ENCODE results near the gene CD70. TPM values are rescaled to one million over a fixed set of nuclear protein-coding genes. Genes with fewer than 3 reads are reported as not detected.
"Not testable (repeated sequence)": the region's sequence is repeated elsewhere in the genome, so short reads cannot be mapped to it uniquely, and the experiment has no call there.

The CD70 gene
- total RNA-seq, 2 experiments from 2014 or later = 3.3 to 3.6 TPM

- CTCF ChIA-PET = interaction anchor here (0.6 kb wide), 1 partner anchor 959 kb away, joined by 4 read pairs; no protein-coding TSS in a partner anchor
- peaks cover 45% of the 10 kb centered on the region for H3K27me3 Mint-ChIP-seq
- intact Hi-C loops (cut with DNase I, micrococcal nuclease) = not testable (repeated sequence)
These were observed 8.2 kb downstream of the CD70 start for GRCh38 chr19:6582515-6583484.

GRCh38 chr19:6580313-6580712 is 10.6 kb downstream of the CD70 start:
- DNase-seq (no peak), ATAC-seq (no peak)
- intact Hi-C loops (cut with DNase I, micrococcal nuclease) = no loop called here
- H3K27me3 Mint-ChIP-seq = peaks cover 22% of the 10 kb centered on the region
- CTCF ChIA-PET = no interaction called here
- no peaks in the 10 kb centered on the region for H3K9me3 Mint-ChIP-seq (ENCODE audit: low read depth)
- no peaks in the 10 kb centered on the region for H3K4me1 Mint-ChIP-seq
- no peaks in the 10 kb centered on the region for H3K36me3 Mint-ChIP-seq (ENCODE audit: low read depth)
- POLR2A ChIA-PET = no interaction called here
- H3K4me3 Mint-ChIP-seq = no peak overlapping the region
- H3K27ac Mint-ChIP-seq = no peak overlapping the region

More at GRCh38 chr19:6582515-6583484, 8.2 kb downstream of the CD70 start:
- not testable (repeated sequence) for H3K27ac Mint-ChIP-seq; H3K4me1 Mint-ChIP-seq; H3K4me3 Mint-ChIP-seq; H3K9me3 Mint-ChIP-seq (ENCODE audit: low read depth); H3K36me3 Mint-ChIP-seq (ENCODE audit: low read depth); DNase-seq; ATAC-seq
- POLR2A ChIA-PET = interaction anchor here (0.6 kb wide), 1 partner anchor 29 kb away, joined by 5 read pairs; no protein-coding TSS in a partner anchor

GRCh38 chr19:6579450-6580178 is 11.3 kb downstream of the CD70 start:
- no peak for ATAC-seq
- Mint-ChIP-seq H3K27me3 (peaks cover 17% of the 10 kb centered on the region), H3K27ac (no peak overlapping the region), H3K4me3 (no peak overlapping the region), H3K4me1 (no peaks in the 10 kb centered on the region), H3K9me3 (ENCODE audit: low read depth) (no peaks in the 10 kb centered on the region), H3K36me3 (ENCODE audit: low read depth) (no peaks in the 10 kb centered on the region)
- CTCF ChIA-PET = no interaction called here
- intact Hi-C loops (cut with DNase I, micrococcal nuclease) = no loop called here
- no peak for DNase-seq
- POLR2A ChIA-PET = no interaction called here

- POLR2A ChIA-PET = no interaction called here
- intact Hi-C loops (cut with DNase I, micrococcal nuclease) = no loop called here
- no peaks in the 10 kb centered on the region for H3K4me1 Mint-ChIP-seq
- no peak overlapping the region for H3K4me3 Mint-ChIP-seq
- ATAC-seq (peak; percentile 44), DNase-seq (no peak)
- no peaks in the 10 kb centered on the region for H3K36me3 Mint-ChIP-seq (ENCODE audit: low read depth)
- CTCF ChIA-PET = no interaction called here
- H3K27me3 Mint-ChIP-seq = peaks cover 17% of the 10 kb centered on the region
- H3K27ac Mint-ChIP-seq = no peak overlapping the region
- H3K9me3 Mint-ChIP-seq (ENCODE audit: low read depth) = no peaks in the 10 kb centered on the region
These were observed 13.3 kb downstream of the CD70 start for GRCh38 chr19:6577476-6578125.

- H3K4me3 Mint-ChIP-seq = no peak overlapping the region
- no peaks in the 10 kb centered on the region for H3K36me3 Mint-ChIP-seq (ENCODE audit: low read depth)
- no peaks in the 10 kb centered on the region for H3K9me3 Mint-ChIP-seq (ENCODE audit: low read depth)
- ATAC-seq (no peak), DNase-seq (no peak)
- CTCF ChIA-PET = no interaction called here
- peaks cover 16% of the 10 kb centered on the region for H3K27me3 Mint-ChIP-seq
- intact Hi-C loops (cut with DNase I, micrococcal nuclease) = no loop called here
- no peak overlapping the region for H3K27ac Mint-ChIP-seq
- POLR2A ChIA-PET = no interaction called here
- no peaks in the 10 kb centered on the region for H3K4me1 Mint-ChIP-seq
These were observed 14.0 kb downstream of the CD70 start for GRCh38 chr19:6576869-6577475.

- intact Hi-C loops (cut with DNase I, micrococcal nuclease) = no loop called here
- ATAC-seq (no peak), DNase-seq (no peak)
- CTCF ChIA-PET = no interaction called here
- Mint-ChIP-seq H3K36me3 (ENCODE audit: low read depth) (no peaks in the 10 kb centered on the region), H3K27ac (no peak overlapping the region), H3K4me1 (no peaks in the 10 kb centered on the region), H3K4me3 (no peak overlapping the region), H3K9me3 (ENCODE audit: low read depth) (peaks cover 3% of the 10 kb centered on the region), H3K27me3 (peaks cover 12% of the 10 kb centered on the region)
- POLR2A ChIA-PET = no interaction called here
These were observed 17.6 kb downstream of the CD70 start for GRCh38 chr19:6573350-6573749.

GRCh38 chr19:6572217-6572616 is 18.7 kb downstream of the CD70 start:
- DNase-seq (no peak), ATAC-seq (no peak)
- peaks cover 3% of the 10 kb centered on the region for H3K9me3 Mint-ChIP-seq (ENCODE audit: low read depth)
- no peak overlapping the region for H3K4me3 Mint-ChIP-seq
- H3K27ac Mint-ChIP-seq = no peak overlapping the region
- H3K36me3 Mint-ChIP-seq (ENCODE audit: low read depth) = no peaks in the 10 kb centered on the region
- intact Hi-C loops (cut with DNase I, micrococcal nuclease) = no loop called here
- peaks cover 15% of the 10 kb centered on the region for H3K27me3 Mint-ChIP-seq
- ChIA-PET POLR2A (no interaction called here), CTCF (interaction anchor here (0.6 kb wide), 1 partner anchor 1118 kb away, joined by 3 read pairs; no protein-coding TSS in a partner anchor)
- no peaks in the 10 kb centered on the region for H3K4me1 Mint-ChIP-seq

GRCh38 chr19:6571167-6571566 is 19.8 kb downstream of the CD70 start:
- Mint-ChIP-seq H3K27ac (no peak overlapping the region), H3K9me3 (ENCODE audit: low read depth) (peaks cover 3% of the 10 kb centered on the region), H3K27me3 (peaks cover 15% of the 10 kb centered on the region), H3K36me3 (ENCODE audit: low read depth) (no peaks in the 10 kb centered on the region), H3K4me1 (no peaks in the 10 kb centered on the region), H3K4me3 (no peak overlapping the region)
- ATAC-seq (no peak), DNase-seq (no peak)
- POLR2A ChIA-PET = no interaction called here
- CTCF ChIA-PET = no interaction called here
- intact Hi-C loops (cut with DNase I, micrococcal nuclease) = no loop called here

- Mint-ChIP-seq H3K36me3 (ENCODE audit: low read depth) (no peaks in the 10 kb centered on the region), H3K4me1 (no peaks in the 10 kb centered on the region), H3K4me3 (no peak overlapping the region), H3K27ac (no peak overlapping the region), H3K9me3 (ENCODE audit: low read depth) (peaks cover 3% of the 10 kb centered on the region), H3K27me3 (peaks cover 15% of the 10 kb centered on the region)
- DNase-seq = no peak
- intact Hi-C loops (cut with DNase I, micrococcal nuclease) = no loop called here
- ChIA-PET POLR2A (no interaction called here), CTCF (interaction anchor here (0.6 kb wide), 1 partner anchor 9 kb away, joined by 3 read pairs; no protein-coding TSS in a partner anchor)
- no peak for ATAC-seq
These were observed 20.2 kb downstream of the CD70 start for GRCh38 chr19:6570764-6571163.

GRCh38 chr19:6568816-6569215 is 22.1 kb downstream of the CD70 start:
- H3K4me1 Mint-ChIP-seq = no peaks in the 10 kb centered on the region
- POLR2A ChIA-PET = no interaction called here
- DNase-seq = no peak
- no peak overlapping the region for H3K27ac Mint-ChIP-seq
- no peak overlapping the region for H3K4me3 Mint-ChIP-seq
- intact Hi-C loops (cut with DNase I, micrococcal nuclease) = no loop called here
- no peak for ATAC-seq
- H3K36me3 Mint-ChIP-seq (ENCODE audit: low read depth) = no peaks in the 10 kb centered on the region
- CTCF ChIA-PET = interaction anchor here (1.1 kb wide), 1 partner anchor 91 kb away, joined by 3 read pairs; no protein-coding TSS in a partner anchor
- peaks cover 20% of the 10 kb centered on the region for H3K27me3 Mint-ChIP-seq
- H3K9me3 Mint-ChIP-seq (ENCODE audit: low read depth) = peaks cover 13% of the 10 kb centered on the region

GRCh38 chr19:6568010-6568526 is 22.9 kb downstream of the CD70 start:
- Mint-ChIP-seq H3K4me1 (no peaks in the 10 kb centered on the region), H3K27ac (no peak overlapping the region), H3K36me3 (ENCODE audit: low read depth) (no peaks in the 10 kb centered on the region), H3K9me3 (ENCODE audit: low read depth) (peaks cover 13% of the 10 kb centered on the region), H3K27me3 (peaks cover 20% of the 10 kb centered on the region), H3K4me3 (no peak overlapping the region)
- no peak for DNase-seq
- ATAC-seq = no peak
- ChIA-PET CTCF (interaction anchor here (0.7 kb wide), 1 partner anchor 222 kb away, joined by 4 read pairs; no protein-coding TSS in a partner anchor), POLR2A (no interaction called here)
- intact Hi-C loops (cut with DNase I, micrococcal nuclease) = no loop called here
